PC-3 (cell line): ENCODE results near the gene POMC. TPM values are rescaled to one million over a fixed set of nuclear protein-coding genes. Genes with fewer than 3 reads are reported as not detected.

Source experiments
- ATAC-seq: fragments of 200-7000 bp; cut with Tn5 transposase; 2 replicates; pipeline ENCODE4 v1.9.1; 2020; ENCODE audit warnings: mild to moderate bottlenecking, moderate library complexity
- BruUV-seq: library from RNA; stranded (reverse); fragments of 400-500 nt; replicated peaks from 2 replicates; lab custom pipeline; 2021; lab: Mats Ljungman, UMichigan
- CTCF ChIA-PET: fragments of 300-600 bp; sonication (Branson Sonifier 250); formaldehyde crosslinking; loops from one replicate; lab custom pipeline; 2022; ENCODE audit warnings: antibody characterized with exemption; lab: Charles Lee
- POLR2A ChIA-PET: fragments of 300-600 bp; sonication (Branson Sonifier 250); formaldehyde crosslinking; loops from one replicate; lab custom pipeline; 2022; ENCODE audit warnings: antibody characterized with exemption; ENCODE audit not compliant: unreplicated experiment; lab: Charles Lee
- DNase-seq: peaks from one replicate; pipeline ENCODE4 v3.0.0-alpha.2; 2015
- H2AFZ ChIP-seq: fragments of 300-600 bp; sonication (generic); 2 replicates; pipeline ENCODE4 v1.6.0; 2016; ENCODE audit warnings: antibody characterized with exemption, low read length
- H3F3A ChIP-seq: fragments of 300-600 bp; sonication (generic); one replicate; pipeline ENCODE4 v1.6.0; 2017; ENCODE audit warnings: antibody characterized with exemption, low read length, control low read depth, mild to moderate bottlenecking; ENCODE audit not compliant: unreplicated experiment
- H3K27ac ChIP-seq: fragments of 300-600 bp; sonication (generic); 2 replicates; pipeline ENCODE4 v1.5.1; 2016; ENCODE audit warnings: mild to moderate bottlenecking, low read length
- H3K27me3 ChIP-seq: fragments of 300-600 bp; sonication (generic); 2 replicates; pipeline ENCODE4 v1.6.1; 2016; ENCODE audit warnings: low read length, mixed read lengths
- H3K36me3 ChIP-seq: fragments of 300-600 bp; sonication (generic); 2 replicates; pipeline ENCODE4 v1.6.1; 2016; ENCODE audit warnings: low read depth, mixed run types, low read length, mixed read lengths
- H3K4me1 ChIP-seq: fragments of 300-600 bp; sonication (generic); 2 replicates; pipeline ENCODE4 v1.5.1; 2016; ENCODE audit warnings: low read length; ENCODE audit not compliant: insufficient read depth
- H3K4me2 ChIP-seq: fragments of 300-600 bp; sonication (generic); 2 replicates; pipeline ENCODE4 v1.6.0; 2016; ENCODE audit warnings: low read length
- H3K4me3 ChIP-seq: fragments of 300-600 bp; sonication (generic); 2 replicates; pipeline ENCODE4 v1.5.1; 2016; ENCODE audit warnings: mild to moderate bottlenecking, low read length, mixed read lengths
- H3K79me2 ChIP-seq: fragments of 300-600 bp; sonication (generic); 2 replicates; pipeline ENCODE4 v1.6.1; 2017; ENCODE audit warnings: low read length, mixed read lengths
- H3K9ac ChIP-seq: fragments of 300-600 bp; sonication (generic); 2 replicates; pipeline ENCODE4 v1.6.0; 2016; ENCODE audit warnings: mild to moderate bottlenecking, low read length
- H3K9me2 ChIP-seq: fragments of 300-600 bp; sonication (generic); replicated peaks from 2 replicates; pipeline ENCODE4 v1.6.1; 2016; ENCODE audit warnings: mixed run types, low read length, mixed read lengths
- H3K9me3 ChIP-seq: fragments of 300-600 bp; sonication (generic); 2 replicates; pipeline ENCODE4 v1.6.1; 2016; ENCODE audit warnings: low read length, mixed read lengths
- H4K20me1 ChIP-seq: fragments of 300-600 bp; sonication (generic); 2 replicates; pipeline ENCODE4 v1.6.1; 2016; ENCODE audit warnings: low read length, mixed read lengths
- CTCF ChIP-seq: fragments of 300-600 bp; sonication (generic); conservative IDR thresholded peaks from 2 replicates; pipeline ENCODE4 v1.5.1; 2017; ENCODE audit warnings: antibody characterized with exemption, low read depth, mild to moderate bottlenecking, low read length
- EZH2 ChIP-seq: fragments of 300-600 bp; sonication (generic); IDR thresholded peaks from one replicate; pipeline ENCODE4 v1.6.1; 2017; ENCODE audit warnings: antibody characterized with exemption, mild to moderate bottlenecking, low read length; ENCODE audit not compliant: unreplicated experiment
- EZH2phosphoT487 ChIP-seq: fragments of 300-600 bp; sonication (generic); IDR thresholded peaks from 2 replicates; pipeline ENCODE4 v1.6.1; 2018; ENCODE audit warnings: mild to moderate bottlenecking, antibody characterized with exemption, low read length, borderline replicate concordance
- intact Hi-C: fragments of 100-400 bp; cut with micrococcal nuclease; formaldehyde crosslinking; loops from 2 replicates; pipeline ENCODE4 v1.9.0; 2023
- total RNA-seq: library from RNA; depleted of rRNA; stranded (reverse); fragments of >200 nt; gene quantifications from 2 replicates; pipeline ENCODE4 v1.2.3, GENCODE V29; 2014

POMC gene
- total RNA-seq, 1 experiment from 2014 or later = not detected

- Histone ChIP-seq H3K27ac (no peak overlapping the region), H3K9me3 (no peaks in the 10 kb centered on the region), H3F3A (no peaks in the 10 kb centered on the region), H3K4me2 (no peak overlapping the region), H3K36me3 (no peaks in the 10 kb centered on the region), H3K4me1 (no peaks in the 10 kb centered on the region), H3K27me3 (peaks cover 35% of the 10 kb centered on the region), H4K20me1 (no peaks in the 10 kb centered on the region), H3K79me2 (no peaks in the 10 kb centered on the region), H3K4me3 (no peak overlapping the region), H3K9me2 (no peaks in the 10 kb centered on the region), H3K9ac (no peak overlapping the region), H2AFZ (no peak overlapping the region)
- BruUV-seq = no TSS peak
- intact Hi-C loops = no loop called here
- no peak for TF ChIP-seq EZH2
- TF ChIP-seq EZH2phosphoT487 = no peak
- TF ChIP-seq CTCF = no peak
- no peak for DNase-seq
- no peak for ATAC-seq
- ChIA-PET POLR2A (no interaction called here), CTCF (no interaction called here)
These were observed 5.3 kb upstream of the POMC start for GRCh38 chr2:25173719-25174118.

GRCh38 chr2:25170888-25171287 lies 2.5 kb upstream of the POMC start:
- Histone ChIP-seq H3K4me3 (no peak overlapping the region), H3K36me3 (no peaks in the 10 kb centered on the region), H3K4me1 (no peaks in the 10 kb centered on the region), H3F3A (no peaks in the 10 kb centered on the region), H3K9me2 (no peaks in the 10 kb centered on the region), H3K79me2 (no peaks in the 10 kb centered on the region), H4K20me1 (no peaks in the 10 kb centered on the region), H3K27ac (no peak overlapping the region), H3K4me2 (no peak overlapping the region), H2AFZ (no peak overlapping the region), H3K9ac (no peak overlapping the region), H3K9me3 (no peaks in the 10 kb centered on the region), H3K27me3 (peaks cover 50% of the 10 kb centered on the region)
- POLR2A ChIA-PET = no interaction called here
- ATAC-seq (no peak), DNase-seq (no peak)
- intact Hi-C loops = no loop called here
- no TSS peak for BruUV-seq
- CTCF ChIA-PET = no interaction called here
- TF ChIP-seq EZH2 (no peak), CTCF (no peak), EZH2phosphoT487 (no peak)

GRCh38 chr2:25169073-25169470 lies 692 bp upstream of the POMC start:
- intact Hi-C loops = no loop called here
- ChIA-PET CTCF (no interaction called here), POLR2A (no interaction called here)
- no TSS peak for BruUV-seq
- no peak for DNase-seq
- Histone ChIP-seq H3K79me2 (no peaks in the 10 kb centered on the region), H3K36me3 (no peaks in the 10 kb centered on the region), H4K20me1 (no peaks in the 10 kb centered on the region), H3K4me2 (no peak overlapping the region; the same call in 1 of the 2 replicates), H2AFZ (no peak overlapping the region), H3F3A (no peaks in the 10 kb centered on the region), H3K9ac (no peak overlapping the region), H3K4me3 (no peak overlapping the region), H3K27ac (no peak overlapping the region), H3K9me3 (no peaks in the 10 kb centered on the region), H3K4me1 (no peaks in the 10 kb centered on the region), H3K9me2 (no peaks in the 10 kb centered on the region), H3K27me3 (peaks cover 41% of the 10 kb centered on the region)
- TF ChIP-seq EZH2 = no peak
- no peak for TF ChIP-seq CTCF
- no peak for TF ChIP-seq EZH2phosphoT487
- no peak for ATAC-seq
